H1 (cell line): ENCODE measurements around the gene ATXN1L. TPM values are rescaled to one million over a fixed set of nuclear protein-coding genes. Genes with fewer than 3 reads are reported as not detected.
"Not testable (repeated sequence)": the region's sequence is repeated elsewhere in the genome, so short reads cannot be mapped to it uniquely, and the experiment has no call there.

Experiments
- CTCF ChIA-PET: fragments of 300-600 bp; sonication (Branson Sonifier 250); formaldehyde crosslinking; loops from one replicate; lab custom pipeline; 2021; ENCODE audit not compliant: partially characterized antibody; lab: Charles Lee
- POLR2A ChIA-PET: fragments of 300-600 bp; sonication (Branson Sonifier 250); formaldehyde crosslinking; loops from one replicate; lab custom pipeline; 2021; ENCODE audit warnings: inconsistent platforms; ENCODE audit not compliant: partially characterized antibody; lab: Charles Lee
- DNase-seq, 2 experiments: peaks; one replicate each; pipeline versions ENCODE4 v3.0.0 to v3.0.0-alpha.2; 2010 to 2022; ENCODE audit warnings: low spot score in 2 of 2, low read depth in 1 of 2, mixed read lengths in 1 of 2
- FAIRE-seq: peaks from 2 replicates; lab custom pipeline; 2011; peaks lifted over from hg19 to GRCh38; lab: Jason Lieb, UNC
- H2AFZ ChIP-seq: 2 replicates; pipeline ENCODE4 v1.8.1; 2012; ENCODE audit warnings: low read length, inconsistent platforms
- H2AK5ac ChIP-seq: 2 replicates; pipeline ENCODE4 v1.6.1; 2013; ENCODE audit warnings: low read depth, low read length
- H2BK120ac ChIP-seq: replicated peaks from 2 replicates; pipeline ENCODE3; 2013; ENCODE audit warnings: low read depth, low read length, inconsistent platforms
- H2BK12ac ChIP-seq: 2 replicates; pipeline ENCODE4 v1.6.1; 2013; ENCODE audit warnings: low read depth, low read length
- H2BK15ac ChIP-seq: 2 replicates; pipeline ENCODE4 v1.6.1; 2013; ENCODE audit warnings: low read length
- H2BK20ac ChIP-seq: 2 replicates; pipeline ENCODE4 v1.6.1; 2013; ENCODE audit warnings: low read length
- H2BK5ac ChIP-seq: 2 replicates; pipeline ENCODE4 v1.6.1; 2013; ENCODE audit warnings: low read depth, low read length
- H3K14ac ChIP-seq: 2 replicates; pipeline ENCODE4 v1.6.1; 2013; ENCODE audit warnings: inconsistent platforms; ENCODE audit not compliant: insufficient read length
- H3K18ac ChIP-seq: 2 replicates; pipeline ENCODE4 v1.6.1; 2013; ENCODE audit warnings: low read length; ENCODE audit errors: extremely low read depth
- H3K23ac ChIP-seq: 2 replicates; pipeline ENCODE4 v1.6.1; 2013; ENCODE audit warnings: inconsistent platforms; ENCODE audit not compliant: insufficient read length
- H3K23me2 ChIP-seq: 2 replicates; pipeline ENCODE4 v1.6.1; 2013; ENCODE audit warnings: low read depth, low read length
- H3K27ac ChIP-seq: 2 replicates; pipeline ENCODE4 v1.6.1; 2011; ENCODE audit warnings: low read depth, low read length, inconsistent platforms
- H3K27me3 ChIP-seq, 4 experiments: replicated peaks in 1 of 4; 1 replicate in 1 of 4; 2 replicates in 3 of 4; pipeline versions ENCODE4 v1.6.1 to v1.8.1; 2011 to 2013; ENCODE audit warnings: low read length in 3 of 4, mild to moderate bottlenecking in 3 of 4, inconsistent platforms in 2 of 4, mixed read lengths in 2 of 4, moderate library complexity in 1 of 4; ENCODE audit not compliant: control insufficient read depth in 3 of 4, insufficient read depth in 3 of 4; ENCODE audit errors: extremely low read depth in 1 of 4
- H3K36me3 ChIP-seq, 4 experiments: 2 replicates each; pipeline versions ENCODE4 v1.6.1 to v1.8.1; 2011 to 2013; ENCODE audit warnings: mild to moderate bottlenecking in 4 of 4, low read length in 3 of 4, moderate library complexity in 2 of 4, control low read depth in 1 of 4, inconsistent platforms in 1 of 4; ENCODE audit not compliant: insufficient read depth in 4 of 4, control insufficient read depth in 2 of 4
- H3K4ac ChIP-seq: replicated peaks from 2 replicates; pipeline ENCODE3; 2013; ENCODE audit warnings: low read length, low read depth, mixed read lengths, inconsistent platforms; ENCODE audit not compliant: insufficient read length
- H3K4me1 ChIP-seq, 4 experiments: replicated peaks in 1 of 4; 1 replicate in 1 of 4; 2 replicates in 3 of 4; pipeline versions ENCODE4 v1.6.1 to v1.8.1; 2011 to 2013; ENCODE audit warnings: low read length in 3 of 4, inconsistent platforms in 2 of 4, mixed read lengths in 1 of 4; ENCODE audit not compliant: insufficient read depth in 4 of 4, control insufficient read depth in 3 of 4
- H3K4me2 ChIP-seq, 2 experiments: 2 replicates each; pipeline versions ENCODE4 v1.6.1 to v1.8.1; 2011 to 2013; ENCODE audit warnings: low read depth in 2 of 2, low read length in 2 of 2, control low read depth in 1 of 2, inconsistent platforms in 1 of 2, mild to moderate bottlenecking in 1 of 2; ENCODE audit not compliant: insufficient read depth in 1 of 2
- H3K4me3 ChIP-seq, 4 experiments: fragments of 200-600, 300-600 bp in 1 of 4; sonication (generic), shearing (Covaris generic), sonication (Bioruptor Twin) in 1 of 4; 2 replicates each; pipeline versions ENCODE4 v1.5.1 to v1.8.1; 2011 to 2016; ENCODE audit warnings: low read length in 4 of 4, low read depth in 3 of 4, control low read depth in 2 of 4, inconsistent platforms in 2 of 4, mild to moderate bottlenecking in 2 of 4, mixed read lengths in 1 of 4, moderate library complexity in 1 of 4; ENCODE audit not compliant: insufficient read depth in 2 of 4; ENCODE audit errors: extremely low read depth in 1 of 4
- H3K56ac ChIP-seq: replicated peaks from 2 replicates; pipeline ENCODE3; 2013; ENCODE audit warnings: low read depth, mild to moderate bottlenecking, mixed read lengths, low read length, inconsistent platforms; ENCODE audit not compliant: insufficient read length
- H3K79me1 ChIP-seq: 2 replicates; pipeline ENCODE4 v1.6.1; 2013; ENCODE audit warnings: low read depth, low read length, control low read depth
- H3K79me2 ChIP-seq, 2 experiments: 2 replicates each; pipeline versions ENCODE4 v1.6.1 to v1.8.1; 2012 to 2013; ENCODE audit warnings: low read length in 2 of 2, mild to moderate bottlenecking in 2 of 2, inconsistent platforms in 1 of 2; ENCODE audit not compliant: insufficient read depth in 2 of 2, control insufficient read depth in 1 of 2
- H3K9ac ChIP-seq, 4 experiments: replicated peaks in 1 of 4; 1 replicate in 1 of 4; 2 replicates in 3 of 4; pipeline versions ENCODE4 v1.6.1 to v1.8.1; 2011 to 2013; ENCODE audit warnings: low read depth in 3 of 4, low read length in 3 of 4, control low read depth in 2 of 4, mild to moderate bottlenecking in 2 of 4, moderate library complexity in 2 of 4, inconsistent platforms in 1 of 4; ENCODE audit errors: extremely low read depth in 1 of 4
- H3K9me3 ChIP-seq, 2 experiments: 2 replicates each; pipeline versions ENCODE4 v1.6.1 to v1.8.1; 2012 to 2013; ENCODE audit warnings: mild to moderate bottlenecking in 2 of 2, moderate library complexity in 2 of 2, control low read depth in 1 of 2, inconsistent platforms in 1 of 2, low read depth in 1 of 2, low read length in 1 of 2, mixed read lengths in 1 of 2; ENCODE audit not compliant: insufficient read depth in 2 of 2
- H4K20me1 ChIP-seq, 2 experiments: replicated peaks in 1 of 2; 2 replicates each; pipeline versions ENCODE3 to v1.8.1; 2011 to 2013; ENCODE audit warnings: inconsistent platforms in 2 of 2, low read length in 2 of 2, mild to moderate bottlenecking in 1 of 2; ENCODE audit not compliant: insufficient read depth in 2 of 2, control insufficient read depth in 1 of 2
- H4K5ac ChIP-seq: 2 replicates; pipeline ENCODE4 v1.6.1; 2013; ENCODE audit warnings: low read length, low read depth, mixed read lengths, inconsistent platforms; ENCODE audit not compliant: insufficient read length
- H4K8ac ChIP-seq: 2 replicates; pipeline ENCODE4 v1.8.0; 2013; ENCODE audit warnings: mild to moderate bottlenecking, moderate library complexity, low read length, inconsistent platforms; ENCODE audit not compliant: insufficient read depth; ENCODE audit errors: extremely low read depth
- H4K91ac ChIP-seq: replicated peaks from 2 replicates; pipeline ENCODE3; 2013; ENCODE audit warnings: low read length, mixed read lengths, inconsistent platforms; ENCODE audit not compliant: insufficient read length
- KDM4A ChIP-seq: IDR thresholded peaks from one replicate; pipeline ENCODE4 v1.7.1; 2012; ENCODE audit warnings: low read depth, mild to moderate bottlenecking, moderate library complexity, low read length, inconsistent platforms; ENCODE audit not compliant: severe bottlenecking
- RBBP5 ChIP-seq: IDR thresholded peaks from 2 replicates; pipeline ENCODE4 v1.7.1; 2012; ENCODE audit warnings: low read depth, mild to moderate bottlenecking, inconsistent platforms, low read length, moderate library complexity, borderline replicate concordance
- WGBS, 2 experiments: shearing (Covaris generic) in 1 of 2; methylation state at CpG; one replicate each; pipeline versions ENCODE4 v1.1.6 to v1.1.7; 2013 to 2015; ENCODE audit warnings: low lambda C conversion rate in 2 of 2, mixed read lengths in 2 of 2, inconsistent platforms in 1 of 2, low coverage in 1 of 2, missing lambda C conversion rate in 1 of 2; ENCODE audit not compliant: insufficient replicate concordance in 2 of 2, insufficient coverage in 1 of 2, insufficient read length in 1 of 2; ENCODE audit errors: extremely low coverage in 1 of 2, missing lambda C conversion rate in 1 of 2; 5-methylcytosine and 5-hydroxymethylcytosine counted together
- polyA plus RNA-seq, 7 experiments: library from polyadenylated mRNA; depleted of rRNA in 3 of 7; stranded (reverse) in 5 of 7; unstranded in 2 of 7; fragments of >200 nt in 5 of 7; fragments of 200-250 nt in 2 of 7; gene quantifications; 1 replicate in 5 of 7; 2 replicates in 1 of 7; 4 replicates in 1 of 7; pipeline versions ENCODE4 v1.2.1 to v1.2.3, GENCODE V29; 2011 to 2013; ENCODE audit warnings: missing spikeins in 2 of 7, mixed read lengths in 2 of 7
- total RNA-seq: library from RNA; stranded (reverse); fragmentation: NEBNext Ultra II Directional; extraction: Animal tissue kit (Norgen Biotek cat#: 25700); gene quantifications from 2 replicates; pipeline ENCODE4 v1.2.1, GENCODE V29; 2021
- TF ChIP-seq, protein P1 (sequence below): IDR thresholded peaks from 2 replicates; pipeline ENCODE4 v1.6.1; 2012; ENCODE audit warnings: inconsistent platforms

The ATXN1L gene
- total and polyA plus RNA-seq, 2 of the 8 experiments (the other 6 are each of a cell fraction or from before 2014, with no cell fraction given): 12.1 to 23.8 TPM

DNA sequence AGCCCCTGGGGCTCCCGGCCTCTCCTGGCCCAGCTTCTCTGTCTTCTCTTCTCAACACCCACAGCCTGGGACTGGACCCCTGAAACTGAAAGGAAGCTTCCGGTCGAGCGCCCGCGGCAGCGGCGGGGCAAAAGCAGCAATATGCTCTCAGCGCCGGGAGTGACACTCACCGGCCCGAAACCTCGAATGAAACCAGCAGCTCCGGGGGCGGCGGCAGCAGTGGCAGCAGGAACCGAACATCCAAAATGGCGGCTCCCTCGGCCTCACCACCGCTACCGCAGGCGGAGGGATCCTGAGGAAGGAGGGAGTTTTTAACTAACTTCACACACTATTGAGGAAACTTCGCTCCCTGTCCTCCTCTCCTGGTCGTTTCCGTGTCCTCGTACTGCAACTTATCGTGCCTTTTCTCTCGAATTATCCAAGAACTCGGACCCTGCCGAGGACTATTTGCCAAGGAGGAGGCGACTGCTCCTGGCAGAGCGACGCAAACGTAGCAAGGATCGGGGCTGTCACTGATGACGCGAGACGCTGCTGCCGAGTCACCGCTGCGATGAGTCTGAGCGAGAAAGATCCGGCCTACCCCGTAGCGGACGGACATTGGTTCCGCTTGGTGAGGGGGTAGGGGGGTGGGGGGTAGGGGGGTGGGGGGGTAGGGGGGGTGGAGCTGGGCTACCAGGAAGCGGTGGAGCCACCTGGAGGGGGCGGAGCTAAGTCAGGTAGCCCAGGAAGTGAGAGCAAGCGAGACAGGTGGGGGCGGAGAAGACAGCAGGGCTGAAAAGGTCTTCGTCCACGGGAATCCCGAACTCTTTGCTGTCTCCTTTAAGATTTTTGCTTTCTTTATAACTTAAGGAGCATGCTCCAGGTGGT is 37.0 kb upstream of the ATXN1L start, which contains the start of gene AP1G1 (continued):
- peak; percentile 85; the same call in 1 of the 2 replicates for TF ChIP-seq RBBP5
- TF ChIP-seq KDM4A: peak; percentile 97
- TF ChIP-seq, protein P1, sequence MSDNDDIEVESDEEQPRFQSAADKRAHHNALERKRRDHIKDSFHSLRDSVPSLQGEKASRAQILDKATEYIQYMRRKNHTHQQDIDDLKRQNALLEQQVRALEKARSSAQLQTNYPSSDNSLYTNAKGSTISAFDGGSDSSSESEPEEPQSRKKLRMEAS: no peak; the same call in 1 of the 2 replicates

DNA sequence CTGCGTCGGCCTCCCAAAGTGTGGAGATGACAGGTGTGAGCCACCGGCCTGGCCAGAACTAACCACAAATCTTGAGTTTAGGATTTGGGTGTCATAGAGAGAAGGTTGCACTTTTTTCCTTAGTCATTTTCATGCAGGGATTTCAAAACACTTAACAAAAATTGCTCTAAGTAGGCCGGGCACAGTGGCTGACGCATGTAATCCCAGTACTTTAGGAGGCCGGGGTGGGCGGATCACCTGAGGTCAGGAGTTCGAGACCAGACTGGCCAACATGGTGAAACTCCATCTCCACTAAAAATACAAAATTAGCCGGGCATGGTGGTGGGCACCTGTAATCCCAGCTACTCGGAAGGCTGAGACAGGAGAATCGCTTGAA is 35.6 kb upstream of the ATXN1L start:
- H2BK5ac ChIP-seq, H4K91ac ChIP-seq, H4K8ac ChIP-seq, H3K9ac ChIP-seq, DNase-seq, H2AFZ ChIP-seq, H3K79me1 ChIP-seq, H4K20me1 ChIP-seq, H4K5ac ChIP-seq, H3K56ac ChIP-seq, H3K4me1 ChIP-seq, H2AK5ac ChIP-seq, H3K14ac ChIP-seq, H3K4ac ChIP-seq, H3K23me2 ChIP-seq, H3K23ac ChIP-seq, H3K18ac ChIP-seq, H3K36me3 ChIP-seq, H2BK20ac ChIP-seq, H2BK12ac ChIP-seq, H3K9me3 ChIP-seq, H3K27me3 ChIP-seq, H3K27ac ChIP-seq, H2BK15ac ChIP-seq, H2BK120ac ChIP-seq, FAIRE-seq: not testable (repeated sequence)
- Histone ChIP-seq H3K79me2 (peaks cover 13 to 34% of the 10 kb centered on the region in 2 experiments), H3K4me2 (peak overlapping the region in 1 of 2 experiments; percentile 76; a peak in 1 of 4 replicates), H3K4me3 (0 out of 8 replicates have a peak overlapping the region, but pooled peaks of 1 of the 4 experiments have one; percentile 82)
- 99% methylated on average over 11 of the region's 11 CpGs; no CpG with 5 or more reads in 1 of the 2 experiments for WGBS, 2 experiments
- ChIA-PET POLR2A (interaction anchor here (1.1 to 1.9 kb wide), 2 partner anchors 11 to 35 kb away, joined by 3 to 5 read pairs; partner anchors contain the start of gene ATXN1L), CTCF (interaction anchor here (0.7 to 1.2 kb wide), 2 partner anchors 28 to 72 kb away, joined by 3 to 4 read pairs; no protein-coding TSS in a partner anchor)
